Ramos (cell line): Measurements from ENCODE around the gene VAV1.

Experiments used
- in situ Hi-C: fragments of 300-500 bp; cut with MboI; formaldehyde crosslinking; loops from one replicate; pipeline ENCODE4 v1.14.3; 2022; ENCODE audit warnings: low sequenced_read_pairs; ENCODE audit not compliant: unreplicated experiment

The VAV1 gene, protein sequence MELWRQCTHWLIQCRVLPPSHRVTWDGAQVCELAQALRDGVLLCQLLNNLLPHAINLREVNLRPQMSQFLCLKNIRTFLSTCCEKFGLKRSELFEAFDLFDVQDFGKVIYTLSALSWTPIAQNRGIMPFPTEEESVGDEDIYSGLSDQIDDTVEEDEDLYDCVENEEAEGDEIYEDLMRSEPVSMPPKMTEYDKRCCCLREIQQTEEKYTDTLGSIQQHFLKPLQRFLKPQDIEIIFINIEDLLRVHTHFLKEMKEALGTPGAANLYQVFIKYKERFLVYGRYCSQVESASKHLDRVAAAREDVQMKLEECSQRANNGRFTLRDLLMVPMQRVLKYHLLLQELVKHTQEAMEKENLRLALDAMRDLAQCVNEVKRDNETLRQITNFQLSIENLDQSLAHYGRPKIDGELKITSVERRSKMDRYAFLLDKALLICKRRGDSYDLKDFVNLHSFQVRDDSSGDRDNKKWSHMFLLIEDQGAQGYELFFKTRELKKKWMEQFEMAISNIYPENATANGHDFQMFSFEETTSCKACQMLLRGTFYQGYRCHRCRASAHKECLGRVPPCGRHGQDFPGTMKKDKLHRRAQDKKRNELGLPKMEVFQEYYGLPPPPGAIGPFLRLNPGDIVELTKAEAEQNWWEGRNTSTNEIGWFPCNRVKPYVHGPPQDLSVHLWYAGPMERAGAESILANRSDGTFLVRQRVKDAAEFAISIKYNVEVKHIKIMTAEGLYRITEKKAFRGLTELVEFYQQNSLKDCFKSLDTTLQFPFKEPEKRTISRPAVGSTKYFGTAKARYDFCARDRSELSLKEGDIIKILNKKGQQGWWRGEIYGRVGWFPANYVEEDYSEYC

GRCh38 chr19:6772028-6772865 is at the start of gene VAV1:
TSS of gene VAV1 (plus strand) at chr19:6772708. CDS start at chr19:6772808, 100 bp downstream.
- in situ Hi-C loops: no loop called here

DNA sequence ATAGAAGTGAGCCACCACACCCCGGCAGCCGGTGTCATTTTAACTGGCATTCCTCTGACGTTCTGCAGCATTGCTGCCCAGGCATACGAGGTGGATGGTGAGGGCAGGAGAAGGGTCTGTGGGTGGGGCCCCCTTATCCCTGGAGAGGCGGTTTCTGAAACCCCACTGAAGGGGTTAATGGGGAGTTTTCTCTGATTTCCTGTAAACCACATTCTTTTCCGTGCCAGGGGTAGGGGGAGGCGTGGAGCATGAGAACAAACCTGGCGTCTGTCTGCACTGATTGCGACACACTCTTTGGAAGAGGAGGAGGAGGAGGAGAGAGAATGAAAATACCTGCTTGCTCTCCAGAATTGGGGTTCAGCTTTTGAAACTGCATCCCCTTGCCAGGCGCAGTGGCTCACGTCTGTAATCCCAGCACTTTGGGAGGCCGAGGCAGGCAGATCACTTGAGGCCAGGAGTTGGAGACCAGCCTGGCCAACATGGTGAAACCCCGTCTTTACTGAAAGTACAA is 49.3 kb upstream of the VAV1 start:
- in situ Hi-C loops: no loop called here

GRCh38 chr19:6723738-6724137 is 48.8 kb upstream of the VAV1 start:
- in situ Hi-C loops: no loop called here

GRCh38 chr19:6724631-6725492 is 47.6 kb upstream of the VAV1 start:
- in situ Hi-C loops: no loop called here

- in situ Hi-C loops: no loop called here
Observed at GRCh38 chr19:6725513-6726231, 46.8 kb upstream of the VAV1 start.

GRCh38 chr19:6728346-6728745 is 44.2 kb upstream of the VAV1 start:
- in situ Hi-C loops: no loop called here

GRCh38 chr19:6729573-6730152 is 42.8 kb upstream of the VAV1 start:
- in situ Hi-C loops: loop anchor here (10.0 kb wide), 1 partner anchor 215 kb away; no protein-coding TSS in a partner anchor

GRCh38 chr19:6730153-6730804 is 42.2 kb upstream of the VAV1 start:
- in situ Hi-C loops: loop anchor here (10.0 kb wide), 1 partner anchor 215 kb away; no protein-coding TSS in a partner anchor

DNA sequence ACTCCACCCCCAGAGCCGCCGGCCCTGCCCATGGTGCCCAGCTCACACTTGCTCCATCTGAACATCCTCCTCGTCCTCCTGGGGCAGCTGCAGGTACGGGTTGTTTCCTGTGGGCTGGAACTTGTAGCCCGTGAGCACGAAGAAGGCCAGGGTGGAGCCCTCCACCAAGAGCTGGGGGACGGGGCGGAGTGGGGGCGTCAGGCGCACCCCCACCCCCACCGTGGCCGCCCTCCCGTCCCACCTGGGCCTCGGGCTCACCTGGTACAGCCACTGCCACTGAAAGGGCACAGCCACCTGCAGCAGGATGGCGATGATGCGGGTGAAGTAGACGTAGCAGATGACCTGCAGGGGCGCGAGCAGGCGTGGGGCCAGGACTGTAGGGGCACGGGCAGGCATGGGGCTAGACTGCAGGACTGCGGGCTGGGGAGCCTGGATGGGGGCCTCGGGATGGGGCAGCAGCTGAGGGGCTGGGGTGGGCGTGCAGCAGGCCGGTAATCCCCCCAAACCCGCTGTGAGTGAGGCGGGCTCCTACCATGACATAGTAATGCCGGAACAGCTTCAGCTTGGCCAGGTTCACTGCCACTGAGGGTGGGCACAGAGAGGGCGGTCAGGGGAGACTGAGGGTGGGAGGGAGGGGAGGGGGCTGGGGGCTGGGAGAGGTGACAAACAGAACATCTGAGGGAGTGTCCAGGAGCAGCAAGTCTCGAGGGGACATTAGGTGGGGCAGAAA is 41.4 kb upstream of the VAV1 start:
- in situ Hi-C loops: loop anchor here (10.0 kb wide), 1 partner anchor 216 kb away; no protein-coding TSS in a partner anchor

GRCh38 chr19:6731822-6732221 is 40.7 kb upstream of the VAV1 start:
- in situ Hi-C loops: loop anchor here (10.0 kb wide), 1 partner anchor 217 kb away; no protein-coding TSS in a partner anchor

- in situ Hi-C loops: loop anchor here (10.0 kb wide), 1 partner anchor 218 kb away; no protein-coding TSS in a partner anchor
Observed at GRCh38 chr19:6732803-6733337, 39.6 kb upstream of the VAV1 start.

DNA sequence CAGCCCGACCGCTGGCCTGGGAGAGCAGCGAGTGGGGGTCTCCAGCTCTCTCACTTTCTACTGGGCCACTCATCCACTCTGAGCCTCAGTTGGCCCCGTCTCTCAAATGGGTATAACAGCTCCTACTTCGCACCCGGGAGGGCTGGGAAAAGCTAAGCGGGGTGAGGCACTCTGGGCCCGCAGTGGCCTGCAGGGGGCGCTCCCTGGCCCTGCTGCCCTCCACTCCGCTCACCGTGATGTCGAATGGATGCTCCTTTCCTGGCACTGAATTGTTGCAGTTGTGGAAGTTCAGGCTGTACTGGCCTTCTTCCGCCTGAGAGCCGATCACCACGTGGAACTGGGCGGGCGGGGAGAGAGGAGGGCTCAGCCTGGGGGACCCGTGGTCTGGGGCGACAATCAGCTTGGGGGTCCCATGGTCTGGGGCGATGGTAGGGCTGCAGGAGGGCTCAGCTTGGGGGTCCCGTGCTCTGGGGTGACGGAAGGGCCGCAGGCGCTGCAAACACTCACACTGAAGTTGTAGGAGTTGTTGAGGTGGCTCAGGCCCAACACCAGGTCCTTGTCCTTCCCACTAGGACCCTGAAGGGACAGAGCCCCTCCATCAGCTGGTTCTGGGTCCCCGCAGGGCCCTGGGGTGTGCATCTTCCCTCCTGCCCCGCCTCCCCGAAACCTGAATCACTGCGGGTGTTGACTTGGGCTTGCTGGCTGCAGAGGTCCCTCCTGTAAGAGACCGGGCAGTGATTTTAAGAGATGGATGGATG is 39.0 kb upstream of the VAV1 start:
- in situ Hi-C loops: loop anchor here (10.0 kb wide), 1 partner anchor 219 kb away; no protein-coding TSS in a partner anchor

GRCh38 chr19:6734096-6734696 is 38.3 kb upstream of the VAV1 start:
- in situ Hi-C loops: loop anchor here (10.0 kb wide), 1 partner anchor 219 kb away; no protein-coding TSS in a partner anchor

DNA sequence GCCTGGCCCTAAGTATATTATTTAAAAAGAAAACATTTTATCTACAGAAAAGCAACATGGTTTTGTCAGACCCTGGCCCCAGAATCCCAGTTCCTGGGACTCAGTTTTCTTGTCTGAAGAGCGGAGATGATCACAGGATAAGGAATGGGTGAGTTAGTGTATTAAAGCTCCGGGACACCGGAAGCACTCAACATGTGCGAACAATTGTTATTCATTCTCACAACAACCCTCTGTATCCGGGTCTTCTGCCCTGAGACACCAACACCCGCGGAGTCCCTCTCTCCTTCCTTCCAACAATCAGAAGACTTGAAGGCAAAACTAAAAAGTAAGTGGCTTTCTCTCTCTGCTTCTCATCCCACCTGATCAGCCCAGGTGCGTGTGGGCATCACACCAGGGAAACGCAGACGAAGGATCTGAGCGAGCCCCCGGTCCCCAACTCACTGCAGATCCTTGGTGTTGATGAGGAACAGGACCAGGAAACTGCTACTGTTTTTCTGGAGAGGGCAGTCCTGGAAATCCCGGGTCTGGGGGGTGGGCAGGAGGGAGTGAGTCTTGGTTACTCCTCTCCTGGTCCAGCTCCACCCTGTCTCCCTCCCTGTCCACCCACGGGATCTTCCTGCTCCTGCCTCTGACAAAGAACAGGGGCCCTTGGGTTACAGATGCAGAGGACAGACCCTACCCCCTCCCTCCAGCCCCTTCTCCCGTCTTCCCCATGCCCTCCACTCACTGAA is 37.2 kb upstream of the VAV1 start:
- in situ Hi-C loops: loop anchor here (5.0 to 10.0 kb wide), 2 partner anchors 127 to 221 kb away; no protein-coding TSS in a partner anchor
